HepG2 (cell line): ENCODE results near the gene PPP2R1B. TPM values are rescaled to one million over a fixed set of nuclear protein-coding genes. Genes with fewer than 3 reads are reported as not detected.

Experiments used
- ATAC-seq: fragments of 200-7000 bp; cut with Tn5 transposase; 3 replicates; pipeline ENCODE4 v1.9.1; 2020; ENCODE audit warnings: mild to moderate bottlenecking, moderate library complexity
- BruUV-seq: library from RNA; stranded (reverse); fragments of 400-500 nt; replicated peaks from 2 replicates; lab custom pipeline; 2021; lab: Mats Ljungman, UMichigan
- CTCF ChIA-PET: fragments of 300-600 bp; formaldehyde crosslinking; extraction: SDS; loops from one replicate; lab custom pipeline; 2021; ENCODE audit warnings: low total read pairs, inconsistent platforms, low intra/inter-chr PET ratio; lab: Yijun Ruan, JAX
- POLR2A ChIA-PET: fragments of 350-600 bp; sonication (Branson Sonifier 250); formaldehyde crosslinking; loops from one replicate; lab custom pipeline; 2020; ENCODE audit warnings: antibody characterized with exemption, inconsistent platforms; lab: Yijun Ruan, JAX
- DNase-seq: peaks from one replicate; pipeline ENCODE4 v3.0.0-alpha.2; 2015; ENCODE audit warnings: low spot score
- FAIRE-seq: peaks from 3 replicates; lab custom pipeline; 2011; peaks lifted over from hg19 to GRCh38; lab: Jason Lieb, UNC
- H2AFZ ChIP-seq: one replicate; pipeline ENCODE4 v1.6.1; 2011; ENCODE audit warnings: low read length, inconsistent platforms
- H3K27ac ChIP-seq: fragments of 300-600 bp; 3 replicates; pipeline ENCODE4 v1.8.0; 2011; ENCODE audit warnings: mixed run types, mild to moderate bottlenecking, mixed read lengths, low read length, inconsistent platforms; ENCODE audit not compliant: insufficient read depth; ENCODE audit errors: extremely low read length
- H3K27me3 ChIP-seq, 2 experiments: fragments of 200-600 bp in 1 of 2; 2 replicates in 1 of 2; 3 replicates in 1 of 2; pipeline versions ENCODE4 v1.6.0 to v1.8.0; 2011; ENCODE audit warnings: low read length in 2 of 2, mild to moderate bottlenecking in 2 of 2, moderate library complexity in 2 of 2, inconsistent platforms in 1 of 2; ENCODE audit not compliant: insufficient read depth in 2 of 2, control insufficient read depth in 1 of 2
- H3K36me3 ChIP-seq, 2 experiments: fragments of 200-600 bp in 1 of 2; replicated peaks in 1 of 2; 2 replicates in 1 of 2; 3 replicates in 1 of 2; pipeline versions ENCODE4 v1.5.1 to v1.8.0; 2011; ENCODE audit warnings: low read length in 2 of 2, inconsistent platforms in 1 of 2; ENCODE audit not compliant: insufficient read depth in 2 of 2, control insufficient read depth in 1 of 2
- H3K4me1 ChIP-seq: 2 replicates; pipeline ENCODE4 v1.5.1; 2012; ENCODE audit warnings: low read length, inconsistent platforms; ENCODE audit not compliant: insufficient read depth
- H3K4me2 ChIP-seq: 2 replicates; pipeline ENCODE4 v1.6.0; 2011; ENCODE audit warnings: low read depth, low read length, inconsistent platforms
- H3K4me3 ChIP-seq, 3 experiments: fragments of 200-600 bp in 1 of 3; sonication (generic), shearing (Covaris generic) in 1 of 3; replicated peaks in 1 of 3; 2 replicates each; pipeline ENCODE4 v1.5.1; 2011 to 2016; ENCODE audit warnings: low read length in 3 of 3, inconsistent platforms in 2 of 3, low read depth in 2 of 3, mild to moderate bottlenecking in 2 of 3, control low read depth in 1 of 3, mixed read lengths in 1 of 3; ENCODE audit not compliant: insufficient read depth in 1 of 3
- H3K79me2 ChIP-seq: one replicate; pipeline ENCODE4 v1.6.1; 2011; ENCODE audit warnings: low read length, inconsistent platforms; ENCODE audit not compliant: insufficient read depth
- H3K9ac ChIP-seq: 2 replicates; pipeline ENCODE4 v1.6.0; 2011; ENCODE audit warnings: mild to moderate bottlenecking, low read depth, low read length, inconsistent platforms; ENCODE audit not compliant: insufficient read depth
- H3K9me3 ChIP-seq: 2 replicates; pipeline ENCODE4 v1.5.1; 2012; ENCODE audit warnings: mild to moderate bottlenecking, low read length
- H4K20me1 ChIP-seq: 2 replicates; pipeline ENCODE4 v1.6.0; 2011; ENCODE audit warnings: inconsistent platforms, mild to moderate bottlenecking, low read length, moderate library complexity; ENCODE audit not compliant: insufficient read depth
- ELF3 ChIP-seq: IDR thresholded peaks from 2 replicates; pipeline ENCODE4 v1.6.1; 2016; ENCODE audit warnings: missing genetic modification reagents, missing compliant biosample characterization
- FOXC1 ChIP-seq: sonication (generic); formaldehyde crosslinking; IDR thresholded peaks from 2 replicates; pipeline ENCODE4 v1.8.0; 2022; ENCODE audit warnings: mild to moderate bottlenecking, missing genetic modification reagents, borderline replicate concordance
- FOXO1 ChIP-seq: sonication (generic); formaldehyde crosslinking; IDR thresholded peaks from 2 replicates; pipeline ENCODE4 v1.4.0; 2020; ENCODE audit warnings: missing genetic modification reagents
- HOXD1 ChIP-seq: sonication (generic); formaldehyde crosslinking; IDR thresholded peaks from 2 replicates; pipeline ENCODE4 v1.5.0; 2020; ENCODE audit warnings: missing genetic modification reagents
- KLF15 ChIP-seq: sonication (generic); formaldehyde crosslinking; IDR thresholded peaks from 2 replicates; pipeline ENCODE4 v1.8.1; 2023; ENCODE audit warnings: borderline replicate concordance, mild to moderate bottlenecking, inconsistent platforms, missing genetic modification reagents, mixed read lengths
- PAF1 ChIP-seq: IDR thresholded peaks from 2 replicates; pipeline ENCODE4 v1.6.1; 2016; ENCODE audit warnings: missing genetic modification reagents, missing compliant biosample characterization
- SCMH1 ChIP-seq: sonication (generic); formaldehyde crosslinking; IDR thresholded peaks from 2 replicates; pipeline ENCODE4 v1.9.0; 2021; ENCODE audit warnings: missing genetic modification reagents, mild to moderate bottlenecking, borderline replicate concordance
- THAP11 ChIP-seq: IDR thresholded peaks from 2 replicates; pipeline ENCODE4 v1.6.1; 2016; ENCODE audit warnings: missing biosample characterization, missing genetic modification reagents
- YY1 ChIP-seq: IDR thresholded peaks from 2 replicates; pipeline ENCODE4 v1.6.1; 2011; ENCODE audit warnings: low read length, low read depth, moderate library complexity, mild to moderate bottlenecking; ENCODE audit not compliant: insufficient read depth, insufficient replicate concordance
- ZFP82 ChIP-seq: sonication (generic); formaldehyde crosslinking; IDR thresholded peaks from 2 replicates; pipeline ENCODE4 v1.5.1; 2020; ENCODE audit warnings: mild to moderate bottlenecking, missing genetic modification reagents, borderline replicate concordance
- ZNF12 ChIP-seq: sonication (generic); formaldehyde crosslinking; IDR thresholded peaks from 2 replicates; pipeline ENCODE4 v1.5.0; 2020; ENCODE audit warnings: missing genetic modification reagents
- ZNF367 ChIP-seq: sonication (generic); formaldehyde crosslinking; IDR thresholded peaks from 2 replicates; pipeline ENCODE4 v1.4.0; 2020; ENCODE audit warnings: missing genetic modification reagents, borderline replicate concordance
- ZNF577 ChIP-seq: sonication (generic); formaldehyde crosslinking; IDR thresholded peaks from 2 replicates; pipeline ENCODE4 v1.4.0; 2020; ENCODE audit warnings: mild to moderate bottlenecking, low read depth, missing genetic modification reagents, borderline replicate concordance
- ZNF749 ChIP-seq: sonication (generic); formaldehyde crosslinking; IDR thresholded peaks from 2 replicates; pipeline ENCODE4 v1.8.0; 2022; ENCODE audit warnings: mild to moderate bottlenecking, missing genetic modification reagents, moderate library complexity, borderline replicate concordance
- WGBS: methylation state at CpG from one replicate; pipeline ENCODE4 v1.1.6; 2017; ENCODE audit warnings: low lambda C conversion rate; 5-methylcytosine and 5-hydroxymethylcytosine counted together
- in situ Hi-C: cut with HindIII; loops from 2 replicates; pipeline ENCODE4 v1.10.0; 2017; ENCODE audit warnings: low pct_unique_long_range_greater_than_20kb; ENCODE audit not compliant: extremely low pct_ligation_motif_present
- intact Hi-C: fragments of 100-400 bp; cut with micrococcal nuclease; formaldehyde crosslinking; loops from one replicate; pipeline ENCODE4 v1.10.0; 2022; ENCODE audit not compliant: unreplicated experiment
- polyA plus RNA-seq, 8 experiments: library from polyadenylated mRNA; depleted of rRNA in 3 of 8; stranded (reverse) in 7 of 8; unstranded in 1 of 8; fragments of >200 nt; fragmentation: Illumina TruSeq in 4 of 8; extraction: Trizol in 4 of 8; gene quantifications; 2 replicates each; pipeline versions ENCODE4 v1.2.1 to v1.2.3, GENCODE V29; 2011 to 2016; ENCODE audit warnings: low read depth in 4 of 8, missing spikeins in 1 of 8, mixed read lengths in 1 of 8; ENCODE audit not compliant: insufficient read depth in 1 of 8
- total RNA-seq, 5 experiments: library from RNA; depleted of rRNA; stranded (reverse); fragments of >200 nt; fragmentation: Illumina TruSeq; extraction: Trizol; gene quantifications; 2 replicates each; pipeline ENCODE4 v1.2.3, GENCODE V29; 2016; ENCODE audit warnings: low read depth in 1 of 5
- TF ChIP-seq, protein P1 (sequence below): IDR thresholded peaks from 2 replicates; pipeline ENCODE4 v1.6.1; 2012; ENCODE audit warnings: low read depth, low read length, improper control_type of control experiment
- TF ChIP-seq, protein P2 (sequence below): sonication (generic); formaldehyde crosslinking; IDR thresholded peaks from 2 replicates; pipeline ENCODE4 v1.8.0; 2022; ENCODE audit warnings: missing genetic modification reagents, mild to moderate bottlenecking, moderate library complexity, borderline replicate concordance
- TF ChIP-seq, protein P3 (sequence below): IDR thresholded peaks from 2 replicates; pipeline ENCODE4 v1.4.0; 2020; ENCODE audit warnings: mild to moderate bottlenecking, missing genetic modification reagents

PPP2R1B gene
- total and polyA plus RNA-seq, 2 of the 13 experiments (the other 11 are each of a cell fraction or from before 2014, with no cell fraction given) = 22.1 to 56.8 TPM

DNA sequence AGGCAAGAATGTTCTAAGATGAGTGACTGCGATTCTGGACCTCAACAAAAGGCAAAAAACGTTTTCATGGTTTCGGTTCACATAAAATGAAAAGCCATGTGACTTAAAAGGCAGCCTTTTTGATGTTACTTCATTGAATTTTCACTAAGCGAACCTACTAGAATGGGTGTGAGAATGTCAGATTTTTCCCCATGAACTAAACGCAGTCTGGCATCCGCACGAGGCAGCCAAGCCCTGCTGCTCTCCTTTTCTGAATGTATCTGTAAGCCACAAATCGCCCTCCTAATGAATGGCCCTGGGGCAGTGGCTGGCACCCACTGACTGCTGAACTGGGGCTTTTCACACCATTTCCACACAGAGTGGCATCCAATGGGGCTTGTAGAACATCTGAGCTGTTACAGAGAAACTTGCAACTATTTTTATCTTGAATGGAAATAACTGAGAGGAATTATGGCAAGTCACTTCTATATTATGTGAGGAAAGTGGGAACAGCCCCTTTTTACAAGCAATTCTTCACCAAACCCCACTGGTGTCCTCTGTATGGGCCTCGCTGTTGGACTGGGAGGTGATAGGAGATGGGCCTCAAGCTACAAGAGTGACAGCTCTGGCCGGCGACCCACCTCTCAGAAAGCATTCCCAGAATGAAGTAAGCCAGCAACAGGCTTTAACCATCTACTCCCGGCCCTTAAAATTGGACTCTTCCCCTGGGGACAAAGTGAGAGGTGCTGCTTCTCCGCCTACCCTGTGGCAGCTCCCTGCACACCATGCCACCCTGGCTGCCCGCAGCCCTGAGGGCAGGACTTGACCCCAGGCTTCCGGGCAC, 29.4 kb downstream of the PPP2R1B start:
- CTCF ChIA-PET = no interaction called here
- POLR2A ChIA-PET = no interaction called here
- WGBS = 93% methylated on average over 15 of the region's 15 CpGs
- Histone ChIP-seq H3K27ac (no peak overlapping the region), H3K9me3 (no peaks in the 10 kb centered on the region), H3K4me3 (no peak overlapping the region), H3K27me3 (no peaks in the 10 kb centered on the region), H3K9ac (no peak overlapping the region), H3K4me1 (peaks cover 21% of the 10 kb centered on the region), H4K20me1 (no peaks in the 10 kb centered on the region), H3K36me3 (peaks cover 1 to 23% of the 10 kb centered on the region in 2 experiments; a peak in 3 of 5 replicates), H3K4me2 (no peak overlapping the region), H2AFZ (no peak overlapping the region), H3K79me2 (no peaks in the 10 kb centered on the region)
- no peak for ATAC-seq
- in situ Hi-C loops = no loop called here
- intact Hi-C loops = no loop called here
- no peak for FAIRE-seq
- BruUV-seq = no TSS peak
- no peak for DNase-seq
- no peak for TF ChIP-seq SCMH1 (CRISPR knock-in tag)
- TF ChIP-seq, protein P1, sequence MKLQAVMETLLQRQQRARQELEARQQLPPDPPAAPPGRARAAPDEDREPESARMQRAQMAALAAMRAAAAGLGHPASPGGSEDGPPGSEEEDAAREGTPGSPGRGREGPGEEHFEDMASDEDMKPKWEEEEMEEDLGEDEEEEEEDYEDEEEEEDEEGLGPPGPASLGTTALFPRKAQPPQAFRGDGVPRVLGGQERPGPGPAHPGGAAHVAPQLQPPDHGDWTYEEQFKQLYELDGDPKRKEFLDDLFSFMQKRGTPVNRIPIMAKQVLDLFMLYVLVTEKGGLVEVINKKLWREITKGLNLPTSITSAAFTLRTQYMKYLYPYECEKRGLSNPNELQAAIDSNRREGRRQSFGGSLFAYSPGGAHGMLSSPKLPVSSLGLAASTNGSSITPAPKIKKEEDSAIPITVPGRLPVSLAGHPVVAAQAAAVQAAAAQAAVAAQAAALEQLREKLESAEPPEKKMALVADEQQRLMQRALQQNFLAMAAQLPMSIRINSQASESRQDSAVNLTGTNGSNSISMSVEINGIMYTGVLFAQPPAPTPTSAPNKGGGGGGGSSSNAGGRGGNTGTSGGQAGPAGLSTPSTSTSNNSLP = no peak
- TF ChIP-seq PAF1 (CRISPR knock-in tag) = no peak
- TF ChIP-seq, protein P2, sequence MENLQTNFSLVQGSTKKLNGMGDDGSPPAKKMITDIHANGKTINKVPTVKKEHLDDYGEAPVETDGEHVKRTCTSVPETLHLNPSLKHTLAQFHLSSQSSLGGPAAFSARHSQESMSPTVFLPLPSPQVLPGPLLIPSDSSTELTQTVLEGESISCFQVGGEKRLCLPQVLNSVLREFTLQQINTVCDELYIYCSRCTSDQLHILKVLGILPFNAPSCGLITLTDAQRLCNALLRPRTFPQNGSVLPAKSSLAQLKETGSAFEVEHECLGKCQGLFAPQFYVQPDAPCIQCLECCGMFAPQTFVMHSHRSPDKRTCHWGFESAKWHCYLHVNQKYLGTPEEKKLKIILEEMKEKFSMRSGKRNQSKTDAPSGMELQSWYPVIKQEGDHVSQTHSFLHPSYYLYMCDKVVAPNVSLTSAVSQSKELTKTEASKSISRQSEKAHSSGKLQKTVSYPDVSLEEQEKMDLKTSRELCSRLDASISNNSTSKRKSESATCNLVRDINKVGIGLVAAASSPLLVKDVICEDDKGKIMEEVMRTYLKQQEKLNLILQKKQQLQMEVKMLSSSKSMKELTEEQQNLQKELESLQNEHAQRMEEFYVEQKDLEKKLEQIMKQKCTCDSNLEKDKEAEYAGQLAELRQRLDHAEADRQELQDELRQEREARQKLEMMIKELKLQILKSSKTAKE (CRISPR knock-in tag) = no peak
- no peak for TF ChIP-seq FOXO1 (CRISPR knock-in tag)
- TF ChIP-seq FOXC1 = no peak
- TF ChIP-seq ELF3 (CRISPR knock-in tag) = no peak
- no peak for TF ChIP-seq THAP11
- no peak for TF ChIP-seq ZNF367 (CRISPR knock-in tag)
- TF ChIP-seq, protein P3, sequence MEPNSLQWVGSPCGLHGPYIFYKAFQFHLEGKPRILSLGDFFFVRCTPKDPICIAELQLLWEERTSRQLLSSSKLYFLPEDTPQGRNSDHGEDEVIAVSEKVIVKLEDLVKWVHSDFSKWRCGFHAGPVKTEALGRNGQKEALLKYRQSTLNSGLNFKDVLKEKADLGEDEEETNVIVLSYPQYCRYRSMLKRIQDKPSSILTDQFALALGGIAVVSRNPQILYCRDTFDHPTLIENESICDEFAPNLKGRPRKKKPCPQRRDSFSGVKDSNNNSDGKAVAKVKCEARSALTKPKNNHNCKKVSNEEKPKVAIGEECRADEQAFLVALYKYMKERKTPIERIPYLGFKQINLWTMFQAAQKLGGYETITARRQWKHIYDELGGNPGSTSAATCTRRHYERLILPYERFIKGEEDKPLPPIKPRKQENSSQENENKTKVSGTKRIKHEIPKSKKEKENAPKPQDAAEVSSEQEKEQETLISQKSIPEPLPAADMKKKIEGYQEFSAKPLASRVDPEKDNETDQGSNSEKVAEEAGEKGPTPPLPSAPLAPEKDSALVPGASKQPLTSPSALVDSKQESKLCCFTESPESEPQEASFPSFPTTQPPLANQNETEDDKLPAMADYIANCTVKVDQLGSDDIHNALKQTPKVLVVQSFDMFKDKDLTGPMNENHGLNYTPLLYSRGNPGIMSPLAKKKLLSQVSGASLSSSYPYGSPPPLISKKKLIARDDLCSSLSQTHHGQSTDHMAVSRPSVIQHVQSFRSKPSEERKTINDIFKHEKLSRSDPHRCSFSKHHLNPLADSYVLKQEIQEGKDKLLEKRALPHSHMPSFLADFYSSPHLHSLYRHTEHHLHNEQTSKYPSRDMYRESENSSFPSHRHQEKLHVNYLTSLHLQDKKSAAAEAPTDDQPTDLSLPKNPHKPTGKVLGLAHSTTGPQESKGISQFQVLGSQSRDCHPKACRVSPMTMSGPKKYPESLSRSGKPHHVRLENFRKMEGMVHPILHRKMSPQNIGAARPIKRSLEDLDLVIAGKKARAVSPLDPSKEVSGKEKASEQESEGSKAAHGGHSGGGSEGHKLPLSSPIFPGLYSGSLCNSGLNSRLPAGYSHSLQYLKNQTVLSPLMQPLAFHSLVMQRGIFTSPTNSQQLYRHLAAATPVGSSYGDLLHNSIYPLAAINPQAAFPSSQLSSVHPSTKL (CRISPR knock-in tag) = no peak
- TF ChIP-seq KLF15 (CRISPR knock-in tag) = no peak
- TF ChIP-seq YY1 = no peak
- no peak for TF ChIP-seq ZNF577 (CRISPR knock-in tag)
- TF ChIP-seq ZFP82 = no peak
- TF ChIP-seq ZNF749 (CRISPR knock-in tag) = no peak
- no peak for TF ChIP-seq HOXD1 (CRISPR knock-in tag)
- no peak for TF ChIP-seq ZNF12 (CRISPR knock-in tag)
